ENCODE measurements around the gene KLHDC10. TPM values are rescaled to one million over a fixed set of nuclear protein-coding genes. Genes with fewer than 3 reads are reported as not detected.
"Not testable (repeated sequence)": the region's sequence is repeated elsewhere in the genome, so short reads cannot be mapped to it uniquely, and the experiment has no call there.

Gene KLHDC10
- total RNA-seq, 2 experiments from 2014 or later, result 12.8 to 14.3 TPM

GRCh38 chr7:130079846-130080394, 9.6 kb downstream of the KLHDC10 start:
- Mint-ChIP-seq H3K4me3 (no peak overlapping the region), H3K27me3 (no peaks in the 10 kb centered on the region), H3K27ac (no peak overlapping the region), H3K9me3 (no peaks in the 10 kb centered on the region), H3K4me1 (ENCODE audit: low read depth) (peaks cover 25% of the 10 kb centered on the region), H3K36me3 (ENCODE audit: low read depth) (peaks cover 9% of the 10 kb centered on the region)
- intact Hi-C loops (cut with micrococcal nuclease), result loop anchor here (10.0 kb wide), 1 partner anchor 125 kb away; the partner anchor contains the start of genes SSMEM1 and TMEM209
- ATAC-seq (no peak), DNase-seq (no peak)
- CTCF ChIA-PET, result interaction anchor here (1.2 to 1.4 kb wide), 2 partner anchors 9 to 17 kb away, joined by 4 to 7 read pairs; partner anchors contain the start of gene KLHDC10
- POLR2A ChIA-PET, result no interaction called here
- no peak for TF ChIP-seq CTCF (IDR thresholded peaks at IDR 0.05)

DNA sequence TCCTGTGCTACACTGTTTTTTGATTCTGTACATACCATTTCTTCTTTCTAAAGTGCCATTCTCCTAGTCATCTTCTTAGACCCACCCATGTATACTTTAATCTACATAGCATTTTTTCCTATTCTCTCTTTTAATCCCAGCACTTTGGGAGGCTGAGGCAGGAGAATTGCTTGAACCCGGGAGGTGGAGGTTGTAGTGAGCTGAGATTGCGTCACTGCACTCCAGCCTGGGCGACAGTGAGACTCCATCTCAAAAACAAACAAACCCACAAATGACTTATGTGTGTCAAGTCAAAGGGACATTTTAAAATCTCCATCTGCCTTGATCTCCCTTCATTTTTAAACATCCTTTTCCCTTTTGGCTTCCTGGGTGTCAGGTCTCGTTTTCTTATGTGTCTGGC, 13.2 kb downstream of the KLHDC10 start:
- not testable (repeated sequence) for H3K9me3 Mint-ChIP-seq, ATAC-seq, H3K27ac Mint-ChIP-seq

GRCh38 chr7:130084037-130084875, 13.9 kb downstream of the KLHDC10 start:
- peak; percentile 73 for TF ChIP-seq CTCF (IDR thresholded peaks at IDR 0.05)
- ATAC-seq (peak; percentile 55), DNase-seq (no peak)
- CTCF ChIA-PET, result interaction anchor here (0.6 to 7.6 kb wide), 11 partner anchors 11 to 326 kb away, joined by 3 to 62 read pairs (median 4); partner anchors contain the start of gene KLHDC10
- H3K36me3 Mint-ChIP-seq (ENCODE audit: low read depth), result peaks cover 5% of the 10 kb centered on the region
- no peak overlapping the region for H3K27ac Mint-ChIP-seq
- intact Hi-C loops (cut with micrococcal nuclease), result no loop called here
- no peak overlapping the region for H3K4me3 Mint-ChIP-seq
- no peaks in the 10 kb centered on the region for H3K9me3 Mint-ChIP-seq
- no peaks in the 10 kb centered on the region for H3K27me3 Mint-ChIP-seq
- POLR2A ChIA-PET, result no interaction called here
- H3K4me1 Mint-ChIP-seq (ENCODE audit: low read depth), result peaks cover 22% of the 10 kb centered on the region

More for the DNA sequence above, 13.2 kb downstream of the KLHDC10 start:
- intact Hi-C loops (cut with micrococcal nuclease); H3K27me3 Mint-ChIP-seq; H3K4me3 Mint-ChIP-seq; POLR2A ChIA-PET; H3K36me3 Mint-ChIP-seq (ENCODE audit: low read depth); DNase-seq: not testable (repeated sequence)
- CTCF ChIA-PET, result interaction anchor here (0.6 to 7.6 kb wide), 8 partner anchors 11 to 327 kb away, joined by 3 to 62 read pairs (median 4); partner anchors contain the start of gene KLHDC10
- peaks cover 22% of the 10 kb centered on the region for H3K4me1 Mint-ChIP-seq (ENCODE audit: low read depth)

DNA sequence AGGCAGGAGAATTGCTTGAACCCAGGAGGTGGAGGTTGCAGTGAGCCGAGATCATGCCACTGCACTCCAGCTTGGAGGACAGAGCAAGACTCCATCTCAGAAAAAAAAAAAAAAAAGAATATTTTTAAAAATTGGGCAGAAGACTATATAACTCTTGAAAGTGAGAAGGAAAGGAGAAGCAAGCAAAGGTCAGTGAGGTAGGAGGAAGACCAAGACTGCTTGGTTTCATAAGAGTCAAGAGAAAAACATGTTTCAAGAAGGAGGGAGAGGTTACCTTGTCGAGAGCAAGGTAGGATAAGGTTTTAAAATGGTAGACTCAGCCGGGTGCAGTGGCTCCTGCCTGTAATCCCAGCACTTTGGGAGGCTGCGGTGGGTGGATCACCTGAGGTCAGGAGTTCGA, 14.9 kb downstream of the KLHDC10 start:
- H3K36me3 Mint-ChIP-seq (ENCODE audit: low read depth); ATAC-seq; H3K4me3 Mint-ChIP-seq; H3K27me3 Mint-ChIP-seq; intact Hi-C loops (cut with micrococcal nuclease); H3K27ac Mint-ChIP-seq; H3K9me3 Mint-ChIP-seq; POLR2A ChIA-PET; DNase-seq: not testable (repeated sequence)
- CTCF ChIA-PET, result interaction anchor here (1.2 to 7.6 kb wide), 4 partner anchors 10 to 80 kb away, joined by 4 to 62 read pairs (median 6); partner anchors contain the start of gene KLHDC10
- peaks cover 18% of the 10 kb centered on the region for H3K4me1 Mint-ChIP-seq (ENCODE audit: low read depth)

- POLR2A ChIA-PET, result no interaction called here
- Mint-ChIP-seq H3K27ac (no peak overlapping the region), H3K36me3 (ENCODE audit: low read depth) (peaks cover 10% of the 10 kb centered on the region), H3K9me3 (no peaks in the 10 kb centered on the region), H3K4me3 (no peak overlapping the region), H3K27me3 (no peaks in the 10 kb centered on the region), H3K4me1 (ENCODE audit: low read depth) (peaks cover 27% of the 10 kb centered on the region)
- intact Hi-C loops (cut with micrococcal nuclease), result no loop called here
- CTCF ChIA-PET, result interaction anchor here (1.1 to 7.6 kb wide), 2 partner anchors 14 to 25 kb away, joined by 3 to 62 read pairs; partner anchors contain the start of gene KLHDC10
- no peak for TF ChIP-seq CTCF (IDR thresholded peaks at IDR 0.05)
- no peak for ATAC-seq
- no peak for DNase-seq
These were observed 16.6 kb downstream of the KLHDC10 start for GRCh38 chr7:130086938-130087337.
